ENCODE measurements around the gene F2R.

GRCh38 chr5:76691467-76692273 lies 24.3 kb upstream of the F2R start:
- TF ChIP-seq CREB1 (IDR thresholded peaks at IDR 0.05), result no peak
- TF ChIP-seq CREB1 (CRISPR knock-in tag; IDR thresholded peaks at IDR 0.05), result no peak
- no peak for TF ChIP-seq PRDM4 (CRISPR knock-in tag; IDR thresholded peaks at IDR 0.05; ENCODE audit: borderline replicate concordance)
- no peak for TF ChIP-seq ZNF550 (CRISPR knock-in tag; IDR thresholded peaks at IDR 0.05; ENCODE audit: borderline replicate concordance)
